CD8-positive, alpha-beta memory T cell (primary cell): ENCODE measurements around the gene ZFR2. TPM values are rescaled to one million over a fixed set of nuclear protein-coding genes. Genes with fewer than 3 reads are reported as not detected.

Experiments used
- CTCF ChIA-PET: fragments of 350-600 bp; sonication (Branson Sonifier 250); formaldehyde crosslinking; loops from one replicate; lab custom pipeline; 2021; ENCODE audit warnings: antibody characterized with exemption; lab: Charles Lee
- POLR2A ChIA-PET: fragments of 350-600 bp; sonication (Branson Sonifier 250); formaldehyde crosslinking; loops from one replicate; lab custom pipeline; 2021; ENCODE audit warnings: antibody characterized with exemption; lab: Charles Lee
- DNase-seq, 5 donors: peaks; one replicate each; pipeline versions ENCODE4 v3.0.0 to v3.0.0-alpha.2; 2020 to 2022; ENCODE audit warnings: mixed read lengths in 1 of 5
- H3K27ac ChIP-seq: one replicate; pipeline ENCODE4 v1.7.0; 2013; ENCODE audit warnings: low read depth, mild to moderate bottlenecking, low read length, moderate library complexity
- H3K27me3 ChIP-seq: 2 replicates; pipeline ENCODE4 v1.7.0; 2013; ENCODE audit warnings: low read length, mild to moderate bottlenecking; ENCODE audit not compliant: insufficient read depth, poor library complexity, severe bottlenecking
- H3K36me3 ChIP-seq: 2 replicates; pipeline ENCODE4 v1.7.0; 2013; ENCODE audit warnings: mild to moderate bottlenecking, low read length, moderate library complexity; ENCODE audit not compliant: insufficient read depth
- H3K4me1 ChIP-seq: 2 replicates; pipeline ENCODE4 v1.7.0; 2013; ENCODE audit warnings: mild to moderate bottlenecking, low read length, moderate library complexity; ENCODE audit not compliant: insufficient read depth
- H3K4me3 ChIP-seq: 2 replicates; pipeline ENCODE4 v1.7.0; 2013; ENCODE audit warnings: mild to moderate bottlenecking, low read length
- H3K9me3 ChIP-seq: 2 replicates; pipeline ENCODE4 v1.7.0; 2013; ENCODE audit warnings: mild to moderate bottlenecking, low read length
- H3K27ac Mint-ChIP-seq, 8 donors: one replicate each; pipeline ENCODE4 v1.8.0; 2020 to 2021; ENCODE audit warnings: mixed read lengths in 8 of 8, mild to moderate bottlenecking in 6 of 8, inconsistent platforms in 3 of 8, moderate library complexity in 3 of 8
- H3K27me3 Mint-ChIP-seq, 2 donors: one replicate each; pipeline ENCODE4 v1.8.0; 2020 to 2021; ENCODE audit warnings: mixed read lengths in 2 of 2, mild to moderate bottlenecking in 1 of 2, moderate library complexity in 1 of 2
- H3K36me3 Mint-ChIP-seq, 3 donors: one replicate each; pipeline ENCODE4 v1.8.0; 2020 to 2021; ENCODE audit warnings: mixed read lengths in 3 of 3, inconsistent platforms in 1 of 3, mild to moderate bottlenecking in 1 of 3
- H3K4me1 Mint-ChIP-seq, 3 donors: one replicate each; pipeline ENCODE4 v1.8.0; 2020 to 2021; ENCODE audit warnings: mixed read lengths in 3 of 3, inconsistent platforms in 1 of 3, mild to moderate bottlenecking in 1 of 3
- H3K4me3 Mint-ChIP-seq, 7 donors: one replicate each; pipeline ENCODE4 v1.8.0; 2020 to 2021; ENCODE audit warnings: mixed read lengths in 7 of 7, mild to moderate bottlenecking in 6 of 7, moderate library complexity in 4 of 7, inconsistent platforms in 2 of 7
- H3K9me3 Mint-ChIP-seq, 5 donors: one replicate each; pipeline ENCODE4 v1.8.0; 2020 to 2022; ENCODE audit warnings: mixed read lengths in 5 of 5, mild to moderate bottlenecking in 3 of 5, moderate library complexity in 2 of 5, inconsistent platforms in 1 of 5
- polyA plus RNA-seq: library from polyadenylated mRNA; unstranded; fragments of 300-500 nt; fragmentation: Illumina TruSeq; gene quantifications from one replicate; pipeline ENCODE4 v1.2.3, GENCODE V29; 2021
- total RNA-seq, 2 experiments: library from RNA; stranded (reverse); gene quantifications; one replicate each; pipeline ENCODE4 v1.2.3, GENCODE V29; 2021

ZFR2 gene
- total and polyA plus RNA-seq, 3 experiments from 2014 or later: 0.57 to 4.8 (median 0.71) TPM

DNA sequence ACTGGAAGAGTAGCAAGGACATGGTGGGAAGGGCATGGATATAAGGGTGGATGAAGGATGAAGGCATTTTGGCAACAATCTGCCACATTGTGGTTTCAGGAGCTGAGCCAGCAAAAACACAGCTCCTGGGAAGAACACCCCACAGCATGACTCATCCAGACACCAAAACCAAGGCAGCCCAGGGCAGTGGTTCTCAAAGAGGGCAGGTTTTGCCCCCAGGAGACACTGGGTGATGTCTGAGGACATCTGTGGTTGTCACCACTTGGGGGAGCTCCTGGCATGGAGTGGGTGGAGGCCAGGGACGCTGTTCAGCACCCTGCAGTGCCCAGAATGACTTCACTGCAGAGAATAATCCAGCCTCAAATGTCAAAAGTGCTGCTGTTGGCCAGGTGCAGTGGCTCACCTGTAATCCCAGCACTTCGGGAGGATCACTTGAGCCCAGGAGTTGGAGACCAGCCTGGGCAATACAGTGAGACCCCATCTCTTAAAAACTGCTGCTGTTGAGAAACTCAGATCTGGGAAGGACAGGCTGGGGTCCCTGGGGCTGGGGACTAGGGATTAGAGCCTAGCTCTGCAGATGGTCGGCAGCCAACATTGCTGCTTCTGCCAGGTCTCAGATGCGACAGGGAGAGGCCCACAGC lies 16.1 kb downstream of the ZFR2 start:
- H3K36me3 Mint-ChIP-seq: no peaks in the 10 kb centered on the region
- POLR2A ChIA-PET: interaction anchor here (0.5 kb wide), 1 partner anchor 100 kb away, joined by 5 read pairs; no protein-coding TSS in a partner anchor
- Histone ChIP-seq H3K4me3 (no peak overlapping the region), H3K4me1 (no peaks in the 10 kb centered on the region), H3K9me3 (no peaks in the 10 kb centered on the region), H3K36me3 (no peaks in the 10 kb centered on the region), H3K27ac (no peak overlapping the region), H3K27me3 (no peaks in the 10 kb centered on the region)
- H3K9me3 Mint-ChIP-seq: peaks cover 0 to 3% (median 0%) of the 10 kb centered on the region in 5 donors
- CTCF ChIA-PET: interaction anchor here (0.8 to 1.3 kb wide), 2 partner anchors 8 to 11 kb away, joined by 3 to 5 read pairs; no protein-coding TSS in a partner anchor
- peak; percentile 33 to 71 (median 41) for DNase-seq
- H3K27ac Mint-ChIP-seq: peak overlapping the region in 1 of 8 donors; percentile 57
- H3K4me3 Mint-ChIP-seq: no peak overlapping the region
- peaks cover 0 to 1% of the 10 kb centered on the region in 2 donors for H3K27me3 Mint-ChIP-seq
- no peaks in the 10 kb centered on the region for H3K4me1 Mint-ChIP-seq

DNA sequence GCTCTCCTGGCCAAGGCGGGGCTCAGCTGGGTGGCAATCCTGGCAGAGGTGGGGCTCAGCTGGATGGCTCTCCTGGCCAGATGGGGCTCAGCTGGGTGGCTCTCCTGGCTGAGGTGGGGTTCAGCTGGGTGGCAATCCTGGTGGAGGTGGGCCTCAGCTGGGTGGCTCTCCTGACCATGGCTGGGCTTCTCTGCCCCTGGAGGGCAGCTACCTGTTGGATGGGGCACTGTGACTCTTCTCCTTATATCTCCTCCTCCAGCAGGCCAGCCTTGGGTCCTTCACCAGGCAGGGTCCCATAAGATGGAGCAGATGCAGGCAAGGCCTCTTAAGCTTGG lies 16.7 kb downstream of the ZFR2 start:
- no peak overlapping the region for H3K27ac ChIP-seq
- no peak for DNase-seq
- Mint-ChIP-seq H3K9me3 (peaks cover 0 to 3% (median 0%) of the 10 kb centered on the region in 5 donors), H3K27me3 (peaks cover 0 to 3% of the 10 kb centered on the region in 2 donors), H3K4me1 (no peaks in the 10 kb centered on the region), H3K36me3 (no peaks in the 10 kb centered on the region), H3K27ac (no peak overlapping the region), H3K4me3 (no peak overlapping the region)
- no peaks in the 10 kb centered on the region for H3K4me1 ChIP-seq
- H3K27me3 ChIP-seq: no peaks in the 10 kb centered on the region
- H3K9me3 ChIP-seq: no peaks in the 10 kb centered on the region
- H3K4me3 ChIP-seq: no peak overlapping the region
- ChIA-PET CTCF (interaction anchor here (0.8 to 1.3 kb wide), 2 partner anchors 9 to 10 kb away, joined by 3 to 5 read pairs; no protein-coding TSS in a partner anchor), POLR2A (interaction anchor here (0.7 kb wide), 1 partner anchor 63 kb away, joined by 3 read pairs; no protein-coding TSS in a partner anchor)
- no peaks in the 10 kb centered on the region for H3K36me3 ChIP-seq

DNA sequence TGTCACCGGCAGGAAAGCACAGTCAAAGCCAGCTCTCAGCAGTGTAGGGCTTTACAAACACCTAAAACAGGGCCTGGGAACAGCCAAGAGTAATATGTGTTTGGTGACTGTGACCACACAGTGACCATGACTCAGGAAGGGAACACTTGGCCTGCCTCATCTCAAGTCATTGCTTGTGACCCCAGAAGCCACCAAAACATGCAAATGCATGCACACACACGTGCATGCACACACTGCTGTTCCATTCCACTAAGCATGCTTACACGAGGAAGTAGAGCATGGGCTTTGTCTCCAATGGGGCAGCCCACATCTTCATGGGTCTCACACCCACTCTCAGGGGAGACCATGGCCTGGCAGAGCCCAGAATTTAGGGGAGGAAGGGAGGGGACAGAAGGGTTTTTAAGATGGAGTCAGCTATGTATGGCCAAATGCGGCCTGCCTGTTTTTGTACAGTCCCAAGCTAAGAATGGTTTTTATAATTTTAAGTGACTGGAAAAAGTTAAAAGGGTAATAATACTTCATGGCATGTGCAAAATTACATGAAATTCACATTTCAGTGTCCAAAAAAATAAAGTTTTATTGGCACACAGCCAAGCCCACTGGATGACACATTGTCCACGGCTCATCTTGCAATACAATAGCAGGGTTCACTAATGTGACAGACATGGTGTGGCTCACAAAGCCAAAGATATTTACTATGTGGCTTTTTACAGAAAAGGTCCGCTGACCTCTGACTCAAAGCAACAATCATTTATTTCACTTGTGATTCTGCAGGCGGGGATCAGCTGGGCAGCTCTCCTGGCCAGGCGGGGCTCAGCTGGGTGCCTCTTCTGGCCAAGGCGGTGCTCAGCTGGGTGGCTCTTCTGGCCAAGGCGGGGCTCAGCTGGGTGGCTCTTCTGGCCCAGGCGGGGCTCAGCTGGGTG lies 17.3 kb downstream of the ZFR2 start:
- H3K36me3 Mint-ChIP-seq: no peaks in the 10 kb centered on the region
- Histone ChIP-seq H3K27ac (no peak overlapping the region), H3K9me3 (no peaks in the 10 kb centered on the region), H3K4me1 (no peaks in the 10 kb centered on the region), H3K4me3 (no peak overlapping the region), H3K27me3 (no peaks in the 10 kb centered on the region), H3K36me3 (no peaks in the 10 kb centered on the region)
- POLR2A ChIA-PET: interaction anchor here (0.7 kb wide), 1 partner anchor 63 kb away, joined by 3 read pairs; no protein-coding TSS in a partner anchor
- CTCF ChIA-PET: interaction anchor here (0.8 to 1.3 kb wide), 2 partner anchors 9 to 10 kb away, joined by 3 to 5 read pairs; no protein-coding TSS in a partner anchor
- no peaks in the 10 kb centered on the region for H3K4me1 Mint-ChIP-seq
- H3K4me3 Mint-ChIP-seq: no peak overlapping the region
- H3K27ac Mint-ChIP-seq: no peak overlapping the region
- no peak for DNase-seq
- peaks cover 0 to 3% (median 0%) of the 10 kb centered on the region in 5 donors for H3K9me3 Mint-ChIP-seq
- H3K27me3 Mint-ChIP-seq: peaks cover 0 to 3% of the 10 kb centered on the region in 2 donors

DNA sequence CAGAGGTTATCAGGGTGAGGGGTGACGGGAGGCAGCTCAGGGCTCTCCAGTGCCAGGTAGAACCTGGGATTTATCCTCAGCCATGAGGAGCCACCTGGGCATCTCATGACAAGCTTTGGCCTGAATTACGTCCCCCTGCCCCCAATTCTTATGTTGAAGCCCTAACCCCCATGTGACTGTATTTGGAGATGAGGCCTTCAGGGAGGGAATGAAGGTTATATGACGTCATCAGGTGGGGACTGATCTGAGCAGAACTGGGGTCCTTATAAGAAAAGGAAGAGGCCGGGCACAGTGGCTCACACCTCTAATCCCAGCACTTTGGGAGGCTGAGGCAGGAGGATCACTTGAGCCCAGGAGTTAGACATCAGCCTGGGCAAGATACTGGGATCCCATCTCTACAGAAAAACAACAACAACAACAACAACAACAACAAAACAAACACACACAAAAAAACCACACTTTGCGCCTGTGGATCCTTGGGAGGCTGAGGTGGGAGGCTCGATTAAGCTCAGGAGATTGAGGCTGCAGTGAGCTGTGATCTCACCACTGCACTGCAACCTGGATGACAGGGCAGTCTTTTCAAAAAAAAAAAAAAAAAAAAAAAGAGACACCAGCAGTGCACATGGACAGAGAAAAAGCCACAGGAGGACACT lies 18.4 kb downstream of the ZFR2 start:
- H3K9me3 Mint-ChIP-seq: peaks cover 0 to 3% (median 0%) of the 10 kb centered on the region in 5 donors
- no peaks in the 10 kb centered on the region for H3K36me3 ChIP-seq
- CTCF ChIA-PET: no interaction called here

DNA sequence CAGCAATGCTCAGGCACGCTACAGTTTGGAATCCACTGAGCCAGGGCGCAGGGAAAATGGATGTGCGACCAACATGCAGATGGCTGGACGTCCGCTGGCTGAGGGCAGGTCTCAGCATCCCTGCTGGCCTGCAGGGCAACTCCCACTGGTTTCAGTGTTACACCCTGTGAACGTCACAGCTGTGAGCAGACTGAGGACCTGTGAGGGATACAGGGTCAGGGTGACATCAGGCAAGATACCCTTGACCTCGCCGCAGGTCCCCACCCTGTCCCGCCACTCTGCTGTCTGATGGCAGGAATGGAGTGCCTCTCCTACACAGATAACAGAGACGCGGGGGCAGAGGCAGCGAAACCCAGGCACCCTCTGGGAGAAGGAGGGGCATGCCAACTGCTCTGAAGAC lies 19.1 kb downstream of the ZFR2 start:
- Histone ChIP-seq H3K36me3 (no peaks in the 10 kb centered on the region), H3K27ac (no peak overlapping the region), H3K4me3 (no peak overlapping the region), H3K4me1 (no peaks in the 10 kb centered on the region), H3K27me3 (no peaks in the 10 kb centered on the region), H3K9me3 (no peaks in the 10 kb centered on the region)
- H3K36me3 Mint-ChIP-seq: no peaks in the 10 kb centered on the region
- no peak overlapping the region for H3K4me3 Mint-ChIP-seq
- no peak overlapping the region for H3K27ac Mint-ChIP-seq
- ChIA-PET POLR2A (interaction anchor here (0.5 kb wide), 1 partner anchor 55 kb away, joined by 3 read pairs; no protein-coding TSS in a partner anchor), CTCF (interaction anchor here (1.4 kb wide), 1 partner anchor 14 kb away, joined by 4 read pairs; no protein-coding TSS in a partner anchor)
- H3K4me1 Mint-ChIP-seq: no peaks in the 10 kb centered on the region
- peaks cover 0 to 3% (median 0%) of the 10 kb centered on the region in 5 donors for H3K9me3 Mint-ChIP-seq
- H3K27me3 Mint-ChIP-seq: peaks cover 0 to 3% of the 10 kb centered on the region in 2 donors
- no peak for DNase-seq

More for the DNA sequence above, 18.4 kb downstream of the ZFR2 start:
- Histone ChIP-seq H3K27me3 (no peaks in the 10 kb centered on the region), H3K4me3 (no peak overlapping the region), H3K4me1 (no peaks in the 10 kb centered on the region), H3K9me3 (no peaks in the 10 kb centered on the region), H3K27ac (no peak overlapping the region)
- H3K4me3 Mint-ChIP-seq: no peak overlapping the region
- no peak overlapping the region for H3K27ac Mint-ChIP-seq
- H3K4me1 Mint-ChIP-seq: no peaks in the 10 kb centered on the region
- peaks cover 0 to 3% of the 10 kb centered on the region in 2 donors for H3K27me3 Mint-ChIP-seq
- H3K36me3 Mint-ChIP-seq: no peaks in the 10 kb centered on the region
- POLR2A ChIA-PET: no interaction called here
- no peak for DNase-seq

DNA sequence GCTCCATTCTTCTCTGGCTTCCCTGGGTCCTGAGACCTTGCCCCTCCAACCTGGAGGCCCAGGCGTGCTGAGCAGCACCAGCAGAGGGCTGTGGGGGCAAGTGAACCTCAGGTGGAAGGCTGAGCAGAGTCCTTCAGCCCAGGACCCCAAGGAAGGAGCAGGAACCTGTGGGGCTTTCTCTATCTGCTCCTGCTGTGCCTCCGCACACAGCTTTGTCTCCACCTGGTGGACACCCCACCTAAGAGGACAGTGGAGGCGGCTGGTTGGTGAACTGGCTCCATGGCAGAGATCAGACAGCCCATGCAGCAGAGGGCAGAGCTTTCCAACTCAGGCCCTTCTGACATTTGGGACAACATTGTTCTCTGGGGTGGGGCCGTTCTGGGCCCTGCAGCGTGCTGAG lies 19.7 kb downstream of the ZFR2 start:
- ChIA-PET POLR2A (interaction anchor here (0.6 kb wide), 1 partner anchor 50 kb away, joined by 3 read pairs; no protein-coding TSS in a partner anchor), CTCF (interaction anchor here (0.7 to 1.4 kb wide), 5 partner anchors 13 to 164 kb away, joined by 3 to 6 read pairs (median 3); partner anchors contain the start of genes APBA3 and MRPL54)
- peaks cover 0 to 3% (median 0%) of the 10 kb centered on the region in 5 donors for H3K9me3 Mint-ChIP-seq
- H3K9me3 ChIP-seq: no peaks in the 10 kb centered on the region
- no peaks in the 10 kb centered on the region for H3K36me3 Mint-ChIP-seq
- H3K4me1 ChIP-seq: no peaks in the 10 kb centered on the region
- no peaks in the 10 kb centered on the region for H3K4me1 Mint-ChIP-seq
- no peak overlapping the region for H3K4me3 ChIP-seq
- H3K36me3 ChIP-seq: no peaks in the 10 kb centered on the region
- no peaks in the 10 kb centered on the region for H3K27me3 ChIP-seq
- H3K27me3 Mint-ChIP-seq: peaks cover 0 to 3% of the 10 kb centered on the region in 2 donors
- no peak overlapping the region for H3K27ac Mint-ChIP-seq
- peak overlapping the region; percentile 9 for H3K27ac ChIP-seq
- DNase-seq: peak; percentile 26 to 62 (median 36)
- H3K4me3 Mint-ChIP-seq: no peak overlapping the region

DNA sequence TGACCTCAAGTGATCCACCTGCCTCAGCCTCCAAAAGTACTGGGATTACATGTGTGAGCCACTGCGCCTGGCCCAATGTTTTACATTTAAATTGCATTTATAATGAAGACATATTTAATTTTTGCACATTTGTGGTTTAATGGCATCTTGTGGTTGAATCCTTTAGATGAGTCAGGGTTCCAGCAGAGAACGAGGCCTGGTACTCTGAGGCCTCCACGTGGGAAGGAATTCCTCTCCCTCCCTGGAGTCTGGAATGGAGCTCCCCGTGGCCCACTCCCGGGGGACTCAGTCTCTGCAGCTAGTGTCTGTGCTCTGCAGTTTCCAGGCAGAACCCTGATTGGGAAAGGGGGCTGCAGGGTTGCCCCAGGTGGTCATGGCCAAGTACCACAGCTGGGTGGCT lies 24.2 kb downstream of the ZFR2 start:
- no peaks in the 10 kb centered on the region for H3K9me3 Mint-ChIP-seq
- no peaks in the 10 kb centered on the region for H3K36me3 Mint-ChIP-seq
- no peaks in the 10 kb centered on the region for H3K9me3 ChIP-seq
- POLR2A ChIA-PET: no interaction called here
- H3K4me1 ChIP-seq: no peaks in the 10 kb centered on the region
- no peaks in the 10 kb centered on the region for H3K27me3 ChIP-seq
- no peak for DNase-seq
- H3K4me1 Mint-ChIP-seq: no peaks in the 10 kb centered on the region
- H3K27me3 Mint-ChIP-seq: peaks cover 0 to 3% of the 10 kb centered on the region in 2 donors
- no peak overlapping the region for H3K27ac Mint-ChIP-seq
- H3K36me3 ChIP-seq: no peaks in the 10 kb centered on the region
- no peak overlapping the region for H3K4me3 Mint-ChIP-seq
- CTCF ChIA-PET: no interaction called here
- H3K4me3 ChIP-seq: no peak overlapping the region
- no peak overlapping the region for H3K27ac ChIP-seq
